GM21576 (cell line): Measurements from ENCODE around the gene HECTD4.
"Not testable (repeated sequence)": the region's sequence is repeated elsewhere in the genome, so short reads cannot be mapped to it uniquely, and the experiment has no call there.

Source experiments
- ATAC-seq: cut with Tn5 transposase; IDR thresholded peaks from one replicate; pipeline ENCODE4 v1.9.1; 2021; ENCODE audit warnings: mild to moderate bottlenecking, moderate library complexity; ENCODE audit not compliant: unreplicated experiment

HECTD4 gene

GRCh38 chr12:112381883-112382796 is at the start of gene HECTD4:
TSS of gene HECTD4 (minus strand) at chr12:112382431. CDS start at chr12:112382128, 303 bp downstream.
- ATAC-seq = peak; percentile 89

- no peak for ATAC-seq
Observed at GRCh38 chr12:112431965-112432364, 49.7 kb upstream of the HECTD4 start.

- no peak for ATAC-seq
Observed at GRCh38 chr12:112430929-112431328, 48.7 kb upstream of the HECTD4 start.

GRCh38 chr12:112427760-112428159 is 45.5 kb upstream of the HECTD4 start:
- ATAC-seq = no peak

- no peak for ATAC-seq
Observed at GRCh38 chr12:112425582-112426382, 43.6 kb upstream of the HECTD4 start.

GRCh38 chr12:112424126-112424525 is 41.9 kb upstream of the HECTD4 start:
- ATAC-seq = no peak

- ATAC-seq = no peak
Observed at GRCh38 chr12:112422531-112422930, 40.3 kb upstream of the HECTD4 start.

GRCh38 chr12:112421363-112421762 is 39.1 kb upstream of the HECTD4 start:
- ATAC-seq = no peak

- ATAC-seq = no peak
Observed at GRCh38 chr12:112420740-112421139, 38.5 kb upstream of the HECTD4 start.

GRCh38 chr12:112419297-112420133 is 37.3 kb upstream of the HECTD4 start:
- ATAC-seq = no peak

- peak; percentile 70 for ATAC-seq
Observed at GRCh38 chr12:112418608-112419296, 36.5 kb upstream of the HECTD4 start, which contains the start of gene PTPN11. TSS of gene PTPN11 (plus strand) at chr12:112418947. CDS start at chr12:112419112, 165 bp downstream.

GRCh38 chr12:112418273-112418607 is 36.0 kb upstream of the HECTD4 start:
- ATAC-seq = no peak

- not testable (repeated sequence) for ATAC-seq
Observed at GRCh38 chr12:112415457-112415856, 33.2 kb upstream of the HECTD4 start.

GRCh38 chr12:112413855-112414625 is 31.8 kb upstream of the HECTD4 start:
- ATAC-seq = no peak

- no peak for ATAC-seq
Observed at GRCh38 chr12:112409906-112410244, 27.6 kb upstream of the HECTD4 start.

GRCh38 chr12:112409064-112409905 is 27.1 kb upstream of the HECTD4 start, which contains the start of gene RPL6:
TSS of gene RPL6 (minus strand) at chr12:112409605. CDS start at chr12:112408656, 949 bp downstream.
- peak; percentile 88 for ATAC-seq

GRCh38 chr12:112408621-112409020 is 26.4 kb upstream of the HECTD4 start:
- ATAC-seq = no peak

- ATAC-seq = not testable (repeated sequence)
Observed at GRCh38 chr12:112407683-112408082, 25.5 kb upstream of the HECTD4 start.
